GM12892 (cell line): ENCODE results near the gene SLC9A3.

Experiments
- POLR2A ChIP-seq: IDR thresholded peaks from 2 replicates; pipeline ENCODE4 v1.6.1; 2011; ENCODE audit warnings: low read depth, low read length, control low read depth
- POLR2AphosphoS5 ChIP-seq: IDR thresholded peaks from 2 replicates; pipeline ENCODE4 v1.6.1; 2011; ENCODE audit warnings: low read depth, low read length, control low read depth

DNA sequence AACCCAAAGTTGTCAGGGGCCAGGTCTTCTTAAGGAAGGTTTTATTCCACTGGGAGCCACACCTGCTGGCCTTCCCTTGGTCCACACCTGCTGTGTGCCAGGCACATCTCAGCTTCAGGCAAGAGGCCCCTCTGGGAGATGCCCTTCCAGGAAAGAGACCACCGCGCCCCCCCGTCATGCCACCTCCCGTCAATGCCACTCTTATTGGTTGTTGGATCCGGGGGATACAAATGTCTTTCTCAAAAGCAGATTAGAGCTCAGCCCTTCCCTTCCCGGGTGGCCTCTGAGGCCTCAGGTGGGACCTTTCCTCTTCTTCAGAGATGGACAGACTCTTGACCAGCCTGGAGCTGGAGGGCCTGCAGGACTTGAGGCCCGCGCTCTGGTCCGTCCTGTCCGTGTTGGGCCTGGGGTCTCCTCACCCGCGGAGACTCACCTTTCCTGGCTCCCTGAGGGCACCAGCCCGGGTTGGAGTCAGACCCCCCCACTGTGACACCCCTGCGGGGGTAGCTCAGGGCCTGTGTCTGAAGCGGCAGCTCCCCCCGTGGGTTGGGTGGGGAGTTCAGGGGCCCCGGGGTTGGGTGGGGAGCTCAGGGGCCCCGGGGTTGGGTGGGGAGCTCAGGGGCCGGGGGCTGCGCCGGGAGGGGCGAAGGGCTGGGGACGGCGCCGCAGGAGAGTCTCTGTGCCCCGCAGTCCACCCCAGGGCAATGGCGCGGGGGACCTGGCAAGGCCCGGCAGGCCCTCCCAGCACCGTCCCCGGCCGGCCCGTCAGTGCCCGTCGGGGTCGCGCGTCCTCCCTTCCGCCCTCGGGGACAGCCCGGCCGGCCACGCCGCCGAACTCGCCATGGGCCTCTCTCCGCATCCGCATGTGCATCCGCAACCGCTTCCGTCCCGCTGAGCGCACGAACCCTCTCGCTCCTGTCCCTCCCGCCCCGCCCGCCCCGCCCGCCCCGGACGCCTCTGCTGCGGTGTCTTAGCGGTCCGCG, 3.7 kb upstream of the SLC9A3 start:
- TF ChIP-seq POLR2A (no peak), POLR2AphosphoS5 (no peak)
